DMS 273 (cell line): ENCODE data around the gene EDA.

Experiments used
- DNase-seq: peaks from one replicate; lab custom pipeline; 2025; ENCODE audit not compliant: unreplicated experiment; lab: John Stamatoyannopoulos, UW

The EDA gene

DNA sequence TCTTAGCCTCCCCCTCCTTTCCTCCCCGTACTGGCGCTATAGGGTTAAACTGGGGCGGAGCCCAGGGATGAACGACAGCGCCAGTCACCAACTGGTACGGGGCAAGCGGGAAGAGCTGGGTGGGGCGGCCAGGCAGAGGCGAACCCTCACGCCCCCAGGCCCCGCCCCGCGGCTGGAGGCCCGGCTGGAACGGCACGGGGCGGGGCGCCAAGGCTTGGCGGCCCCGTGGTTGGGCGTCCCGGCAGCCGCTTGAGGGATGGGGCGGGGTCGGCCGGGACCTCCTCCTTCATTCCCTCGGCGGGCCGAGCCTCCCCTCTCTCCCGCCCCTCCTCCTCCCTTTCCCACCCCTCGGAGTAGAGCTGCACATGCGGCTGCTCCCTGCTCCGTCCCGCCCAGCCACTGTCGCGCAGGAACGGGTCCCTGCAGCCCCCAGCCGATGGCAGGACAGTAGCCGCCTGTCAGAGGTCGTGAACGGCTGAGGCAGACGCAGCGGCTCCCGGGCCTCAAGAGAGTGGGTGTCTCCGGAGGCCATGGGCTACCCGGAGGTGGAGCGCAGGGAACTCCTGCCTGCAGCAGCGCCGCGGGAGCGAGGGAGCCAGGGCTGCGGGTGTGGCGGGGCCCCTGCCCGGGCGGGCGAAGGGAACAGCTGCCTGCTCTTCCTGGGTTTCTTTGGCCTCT lies at the start of gene EDA:
EDA (plus strand) TSS at position 335 of the 678 bp plus-strand sequence.
- peak; percentile 98 for DNase-seq

DNA sequence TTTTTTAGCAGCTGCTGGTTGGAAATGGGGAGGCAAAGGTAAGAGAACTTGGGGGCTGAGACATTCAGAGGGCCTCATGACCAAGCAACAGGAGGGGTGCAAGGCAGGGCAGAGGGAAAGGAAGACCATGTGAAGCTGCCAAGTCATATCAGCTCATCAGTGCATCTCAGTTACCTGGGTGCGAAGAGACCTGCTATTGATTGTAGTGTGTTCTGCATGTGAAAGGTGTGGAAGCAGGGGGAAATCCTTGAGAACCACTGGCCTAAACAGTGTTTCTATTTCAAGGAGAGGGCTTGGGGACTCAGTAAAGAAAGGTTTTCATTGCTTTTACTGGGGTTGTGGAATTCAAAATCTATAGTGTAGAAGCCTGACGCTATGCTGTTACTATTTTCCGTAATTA lies 47.1 kb upstream of the EDA start:
- no peak for DNase-seq

DNA sequence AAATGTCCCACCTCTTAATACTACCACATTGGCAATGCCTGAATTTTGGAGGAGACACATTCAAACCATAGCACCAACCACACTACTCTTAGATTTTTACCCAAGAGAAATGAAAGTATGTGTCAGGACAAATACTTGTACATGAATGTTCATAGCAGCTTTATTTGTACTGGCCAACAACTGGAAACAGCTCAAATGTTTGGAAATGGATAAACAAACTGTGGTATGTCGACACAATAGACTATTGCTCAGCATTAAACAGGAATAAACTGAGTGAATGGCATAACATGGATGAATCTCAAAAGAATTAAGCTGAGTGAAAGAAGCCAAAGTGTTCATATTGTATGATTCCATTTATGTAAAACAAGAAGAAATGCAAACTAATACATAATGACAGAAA lies 18.5 kb upstream of the EDA start:
- DNase-seq, result no peak

DNA sequence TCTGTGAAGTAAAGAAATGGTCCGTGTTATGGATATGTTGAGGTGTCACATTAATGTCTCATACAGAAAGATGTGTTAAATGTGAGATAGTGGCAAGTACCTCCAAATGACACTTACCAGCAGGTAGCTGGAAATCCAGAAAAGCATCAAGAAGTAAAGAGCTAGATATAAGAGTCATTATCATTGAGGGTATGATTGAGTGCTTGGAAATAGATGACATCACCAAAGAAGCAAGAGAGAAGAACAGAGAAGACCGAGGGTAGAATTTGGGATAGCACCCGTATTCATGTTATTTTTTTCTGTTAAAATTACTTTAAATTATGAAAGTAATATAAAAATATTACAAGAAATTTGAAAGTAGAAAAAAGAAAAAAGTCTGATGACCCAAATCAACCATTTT lies 15.7 kb upstream of the EDA start:
- no peak for DNase-seq

DNA sequence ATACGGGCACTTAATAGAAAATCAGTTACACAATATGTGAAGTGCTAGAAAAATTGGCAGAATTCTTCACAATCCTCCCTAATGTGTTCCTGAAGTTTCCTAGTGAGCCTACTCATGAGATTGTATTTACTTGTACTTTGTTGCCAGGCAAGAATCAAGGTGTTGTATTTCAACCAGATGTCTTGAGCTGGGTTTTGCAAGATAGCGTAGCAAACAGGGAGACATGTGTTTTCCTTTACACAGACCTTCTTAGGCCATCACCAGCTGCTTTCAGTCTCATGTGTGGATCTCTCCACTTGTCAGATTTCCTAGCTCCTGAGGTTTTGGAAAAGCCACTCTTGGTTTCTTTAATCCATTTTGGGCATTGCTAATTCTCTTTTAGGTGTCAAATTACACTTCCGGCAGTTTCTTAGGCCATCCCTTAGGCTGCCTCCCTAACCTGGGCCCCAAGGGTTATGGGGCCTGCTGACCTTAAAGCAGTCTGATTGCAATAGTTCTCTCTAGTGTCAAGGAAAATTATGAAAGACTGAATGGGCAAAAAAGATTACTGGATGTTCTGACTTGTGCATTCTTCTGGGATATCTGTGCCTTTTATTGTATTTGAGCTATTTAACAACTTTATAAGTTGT lies 12.2 kb upstream of the EDA start:
- peak; percentile 85 for DNase-seq

DNA sequence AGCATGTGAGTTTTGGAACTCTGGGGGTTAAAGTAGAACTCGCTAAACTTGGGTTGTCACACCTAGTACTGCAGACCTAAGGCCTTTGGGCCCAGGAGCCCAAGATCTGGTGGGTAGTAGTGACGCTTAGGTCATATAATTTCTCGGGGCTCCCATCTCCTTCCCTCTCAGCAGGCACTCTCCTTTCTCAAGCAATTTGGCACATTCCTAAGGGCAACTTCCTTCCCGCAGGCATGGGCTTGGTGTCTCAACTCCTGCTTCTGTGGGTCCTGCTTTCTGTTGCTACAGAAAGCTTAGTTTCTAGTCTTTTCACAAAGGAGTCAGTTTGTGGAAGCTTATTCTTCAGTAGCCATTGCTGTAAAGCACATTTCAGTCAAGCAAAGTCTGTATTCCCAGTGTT lies 10.4 kb upstream of the EDA start:
- DNase-seq, result no peak

DNA sequence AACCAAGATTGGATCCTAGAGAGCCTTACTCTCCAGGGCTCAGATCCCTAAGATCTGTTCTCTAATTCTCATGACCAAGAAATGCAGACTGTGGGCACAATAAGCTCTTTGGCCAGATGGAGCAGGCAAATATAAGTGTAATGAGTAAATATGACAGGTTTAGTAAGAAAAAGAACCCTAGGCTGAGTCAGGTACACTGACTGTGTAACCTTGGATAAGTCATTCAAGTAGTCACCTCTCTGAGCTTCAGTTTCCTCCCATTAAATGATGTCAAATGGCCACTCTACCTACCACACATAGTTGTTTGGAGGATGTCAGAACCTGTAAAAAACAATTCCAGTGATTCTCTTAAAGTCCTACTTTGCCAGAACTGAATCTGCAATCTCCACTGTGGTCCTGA lies 8.3 kb upstream of the EDA start:
- DNase-seq, result no peak

DNA sequence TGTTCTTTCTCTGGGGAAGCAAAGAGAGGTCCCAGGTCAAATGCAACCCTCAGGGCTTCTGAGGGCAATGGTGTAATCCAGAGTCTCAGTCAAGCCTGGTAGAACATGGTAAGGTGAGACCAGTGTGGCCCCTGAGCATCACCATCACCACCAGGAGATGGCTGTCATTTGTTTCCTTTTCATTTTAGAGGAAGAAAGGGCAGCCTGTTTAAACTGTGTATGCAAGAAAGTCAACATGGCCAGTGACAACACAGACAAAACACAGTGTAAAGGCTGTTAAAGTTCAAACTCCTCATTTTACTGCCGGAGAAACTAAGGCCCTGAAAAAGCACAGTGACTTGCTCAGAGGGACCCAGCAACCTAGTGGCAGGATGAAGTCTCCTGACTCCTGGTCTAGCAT lies 2.0 kb upstream of the EDA start:
- no peak for DNase-seq

DNA sequence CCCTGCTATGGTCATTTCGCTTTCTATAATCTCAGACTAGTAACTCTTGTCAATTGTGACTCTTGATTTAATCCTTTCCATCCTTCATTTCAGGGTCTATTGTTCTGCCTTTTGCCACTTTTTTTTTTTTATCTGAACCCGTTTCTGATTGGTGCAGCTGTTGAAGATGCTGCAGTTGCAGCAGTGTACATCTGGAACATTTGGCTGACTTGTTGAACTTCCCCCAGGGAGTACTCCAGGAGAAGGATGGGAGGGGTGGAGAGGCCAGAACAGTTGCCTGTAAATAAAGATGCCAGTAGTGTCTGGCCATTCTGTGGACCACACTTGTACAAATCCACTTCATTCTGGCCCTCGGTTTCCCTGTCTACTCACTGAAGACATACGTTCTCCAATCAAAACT lies 1.0 kb upstream of the EDA start:
- peak; percentile 58 for DNase-seq

DNA sequence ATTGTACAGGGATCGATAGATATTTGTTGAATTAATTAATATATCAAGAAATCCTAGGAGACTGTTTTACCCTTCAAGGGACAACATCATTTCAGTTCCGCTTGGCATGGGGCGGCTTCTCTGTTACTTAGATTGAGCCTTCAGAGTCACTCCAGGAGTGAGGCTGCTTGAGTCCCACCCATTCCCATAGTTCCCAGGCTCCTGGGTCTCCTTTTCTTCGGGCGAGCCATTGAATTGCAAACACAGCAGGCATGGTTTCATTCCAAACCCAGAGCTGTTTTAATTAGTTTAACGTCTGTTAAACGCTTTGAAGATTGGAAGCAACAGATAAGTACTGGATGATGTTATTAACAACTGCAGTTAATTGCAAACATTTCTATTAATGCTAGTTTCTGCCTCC lies 571 bp upstream of the EDA start:
- peak; percentile 58 for DNase-seq

DNA sequence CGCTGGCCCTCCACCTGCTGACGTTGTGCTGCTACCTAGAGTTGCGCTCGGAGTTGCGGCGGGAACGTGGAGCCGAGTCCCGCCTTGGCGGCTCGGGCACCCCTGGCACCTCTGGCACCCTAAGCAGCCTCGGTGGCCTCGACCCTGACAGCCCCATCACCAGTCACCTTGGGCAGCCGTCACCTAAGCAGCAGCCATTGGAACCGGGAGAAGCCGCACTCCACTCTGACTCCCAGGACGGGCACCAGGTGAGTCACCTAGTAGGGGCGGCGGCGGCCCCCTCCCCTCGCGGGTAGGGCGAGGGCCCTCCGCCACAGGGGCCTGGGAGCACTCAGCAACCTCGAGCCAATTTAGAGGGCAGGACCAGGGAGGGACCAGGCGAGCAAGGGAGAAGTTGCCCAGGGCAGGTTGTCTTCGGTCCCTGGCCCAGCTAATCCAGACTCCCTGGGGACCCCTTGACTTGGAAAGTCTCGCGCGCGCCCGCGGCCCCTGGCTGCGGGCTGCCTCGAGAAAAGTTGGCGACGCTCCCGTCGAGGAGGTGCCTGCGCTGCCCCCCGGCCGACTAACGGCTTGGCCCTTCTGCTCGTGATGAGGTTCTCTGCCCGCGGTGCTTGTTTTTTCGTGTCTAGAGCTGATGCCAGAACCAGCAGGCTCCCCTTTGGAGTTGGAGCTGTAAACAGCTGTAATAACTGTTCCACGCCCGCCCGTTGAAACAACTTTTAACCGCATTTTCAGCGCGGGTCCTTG lies 717 bp downstream of the EDA start:
- DNase-seq, result peak; percentile 81

DNA sequence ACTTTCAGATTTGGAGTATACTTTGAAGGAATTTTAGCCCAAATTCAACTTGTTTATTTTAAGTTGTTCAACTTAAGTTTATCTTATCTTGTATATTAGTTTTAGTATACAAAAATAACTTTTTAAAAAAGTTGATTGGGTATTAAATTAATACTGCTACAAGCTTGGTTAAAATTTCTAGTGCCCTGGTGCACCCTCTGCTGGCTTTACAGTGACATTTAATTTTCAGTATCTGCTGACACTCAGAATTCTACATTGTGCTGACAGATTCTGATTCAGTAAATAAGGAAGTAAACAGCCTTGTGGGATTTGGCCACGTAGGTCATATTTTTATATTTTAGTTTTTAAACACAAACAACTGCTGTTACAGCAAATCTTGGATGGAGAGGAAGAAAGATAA lies 2.9 kb downstream of the EDA start:
- peak; percentile 60 for DNase-seq

DNA sequence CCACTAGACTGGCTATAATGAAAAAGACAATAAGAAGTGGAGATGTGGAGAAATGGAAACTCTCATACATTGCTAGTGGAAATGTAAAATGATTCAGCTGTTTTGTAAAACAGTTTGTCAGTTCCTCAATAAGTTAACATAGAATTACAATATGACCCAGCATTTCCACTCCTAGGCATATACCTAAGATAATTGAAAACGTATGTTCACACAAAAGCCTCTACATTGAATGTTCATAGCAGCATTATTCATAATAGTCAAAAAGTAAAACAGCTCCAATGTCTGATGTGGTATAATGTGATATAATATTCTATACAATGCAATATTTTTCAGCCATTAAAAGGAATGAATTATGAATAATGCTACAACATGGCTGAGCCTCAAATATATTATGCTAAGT lies 10.2 kb downstream of the EDA start:
- DNase-seq, result no peak

DNA sequence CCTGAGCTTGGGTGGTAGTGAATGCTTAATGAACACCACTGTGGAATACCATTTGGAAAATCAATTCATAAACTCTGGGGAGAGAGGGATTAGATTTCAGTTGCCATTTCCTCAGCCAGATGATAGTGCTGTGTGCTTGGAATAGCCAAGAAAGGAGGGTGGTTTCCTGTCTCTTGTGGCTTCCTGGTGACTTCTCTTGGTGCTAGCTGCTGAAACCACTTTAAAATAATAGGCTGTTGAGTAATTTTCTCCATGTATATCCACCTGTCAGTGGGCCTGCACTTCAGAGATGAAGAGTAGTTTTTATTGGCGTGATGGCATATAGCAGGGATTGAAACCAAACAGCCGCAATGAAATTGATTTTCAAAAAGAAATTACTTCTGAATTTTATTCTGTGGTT lies 11.8 kb downstream of the EDA start:
- no peak for DNase-seq

DNA sequence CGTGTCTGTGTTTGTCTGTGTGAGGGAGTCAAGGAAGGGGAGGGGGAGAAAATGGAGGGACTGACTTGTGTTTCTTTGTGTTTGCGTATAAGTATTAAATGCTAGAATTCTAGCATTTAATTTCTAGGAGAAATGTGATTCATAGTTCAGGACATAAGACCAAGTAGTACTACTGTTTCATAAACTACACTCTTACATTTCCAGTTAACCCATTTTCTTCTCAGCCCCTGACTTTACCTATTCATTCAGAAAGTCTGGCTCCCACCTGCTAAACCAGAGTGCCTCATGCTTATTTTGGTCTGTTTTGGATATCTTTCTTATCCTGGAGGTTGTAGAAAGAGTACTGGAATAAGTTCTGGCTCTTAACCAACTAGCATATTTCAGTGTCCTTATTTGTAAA lies 14.2 kb downstream of the EDA start:
- DNase-seq, result no peak

DNA sequence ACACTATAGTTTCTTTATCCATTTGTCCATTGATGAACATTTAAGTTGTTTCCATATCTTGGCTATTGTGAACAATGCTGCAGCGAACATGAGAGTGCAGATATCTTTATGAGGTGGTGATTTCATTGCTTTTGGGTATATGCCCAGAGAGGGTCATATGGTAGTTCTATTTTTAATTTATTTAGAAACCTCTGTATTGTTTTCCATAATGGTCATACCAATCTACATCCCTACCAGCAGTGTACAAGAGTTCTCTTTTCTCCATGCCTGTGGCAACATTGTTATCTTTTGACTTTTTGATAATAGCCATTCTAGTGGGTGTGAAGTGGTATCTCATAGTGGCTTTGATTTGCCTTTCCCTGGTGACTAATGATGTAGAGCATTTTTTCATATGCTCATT lies 48.8 kb downstream of the EDA start:
- peak; percentile 19 for DNase-seq

DNA sequence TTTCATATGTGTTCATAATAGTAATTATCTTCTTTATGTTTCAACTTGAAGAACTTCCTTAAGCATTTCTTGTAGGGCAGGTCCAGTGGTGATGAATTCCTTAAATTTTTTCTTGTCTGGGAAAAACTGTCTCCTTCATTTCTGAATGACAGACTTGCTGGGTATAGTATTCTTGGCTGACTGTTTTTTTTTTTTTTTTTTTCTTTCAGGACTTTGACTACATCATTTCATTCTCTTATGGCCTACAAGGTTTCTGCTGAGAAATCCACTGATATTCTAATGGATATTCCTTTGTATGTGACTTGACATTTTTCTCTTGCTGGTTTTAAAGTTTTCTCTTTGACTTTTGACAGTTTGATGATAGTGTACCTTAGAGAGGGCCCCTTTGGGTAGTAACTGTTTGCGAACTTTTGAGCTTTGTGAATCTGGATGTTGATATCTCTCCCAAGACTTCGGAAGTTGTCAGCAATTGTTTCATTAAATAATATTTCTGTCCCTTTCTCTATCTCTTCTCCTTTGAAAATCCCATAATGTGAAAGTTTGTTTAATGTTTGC lies 54.2 kb downstream of the EDA start:
- DNase-seq, result peak; percentile 6

DNA sequence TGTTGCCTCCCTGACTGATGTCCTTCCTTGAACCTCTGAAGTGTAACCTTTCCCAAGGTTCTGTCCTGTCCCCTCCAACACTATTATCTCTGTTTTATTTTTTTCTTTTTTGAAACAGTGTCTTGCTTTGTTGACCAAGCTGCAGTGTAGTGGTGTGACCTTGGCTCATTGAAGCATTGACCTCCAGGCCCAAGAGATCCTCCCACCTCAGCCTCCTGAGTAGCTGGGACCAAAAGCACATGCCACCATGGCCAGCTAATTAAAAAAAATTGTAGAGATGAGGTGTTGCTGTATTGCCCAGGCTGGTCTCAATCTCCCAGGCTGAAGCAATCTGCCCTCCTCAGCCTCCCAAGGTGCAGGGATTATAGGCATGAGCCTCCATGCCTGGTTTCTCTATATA lies 59.0 kb downstream of the EDA start:
- no peak for DNase-seq

DNA sequence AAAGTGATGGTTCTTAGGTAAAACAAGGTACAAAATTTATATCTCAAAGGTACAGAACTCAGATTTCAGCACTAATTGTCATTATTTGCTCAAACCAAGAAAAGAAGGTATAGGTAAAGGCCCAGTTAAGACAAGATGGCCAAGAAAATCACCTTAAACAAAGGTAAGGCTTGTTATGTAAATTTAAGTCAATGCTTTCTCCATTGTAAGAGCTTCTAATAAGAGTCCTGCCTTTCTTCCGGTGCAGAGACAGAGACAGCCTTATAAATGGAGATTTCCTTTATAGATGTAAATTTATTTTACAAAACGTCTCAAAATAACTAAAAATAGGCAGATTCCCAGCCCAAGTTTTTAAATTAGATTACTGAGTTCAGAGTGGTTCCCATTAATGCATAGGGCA lies 89.9 kb downstream of the EDA start:
- no peak for DNase-seq

DNA sequence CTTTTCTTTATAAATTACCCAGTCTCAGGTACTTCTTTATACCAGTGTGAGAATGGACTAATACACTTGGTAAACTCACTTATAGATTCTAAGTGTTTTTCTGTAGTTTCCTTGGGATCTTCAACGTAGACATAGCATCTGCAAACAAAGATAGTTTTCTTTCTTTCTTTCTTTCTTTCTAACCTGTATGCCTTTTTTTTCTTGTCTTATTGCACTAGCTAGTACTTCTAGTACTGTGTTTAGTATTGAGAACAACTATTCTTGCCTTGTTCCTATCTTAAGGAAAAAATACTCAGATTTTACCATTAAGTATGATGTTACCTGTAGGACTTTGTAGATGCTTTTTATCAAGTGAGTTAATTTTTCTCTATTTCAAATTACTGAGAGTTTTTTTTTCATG lies 102.2 kb downstream of the EDA start:
- no peak for DNase-seq

DNA sequence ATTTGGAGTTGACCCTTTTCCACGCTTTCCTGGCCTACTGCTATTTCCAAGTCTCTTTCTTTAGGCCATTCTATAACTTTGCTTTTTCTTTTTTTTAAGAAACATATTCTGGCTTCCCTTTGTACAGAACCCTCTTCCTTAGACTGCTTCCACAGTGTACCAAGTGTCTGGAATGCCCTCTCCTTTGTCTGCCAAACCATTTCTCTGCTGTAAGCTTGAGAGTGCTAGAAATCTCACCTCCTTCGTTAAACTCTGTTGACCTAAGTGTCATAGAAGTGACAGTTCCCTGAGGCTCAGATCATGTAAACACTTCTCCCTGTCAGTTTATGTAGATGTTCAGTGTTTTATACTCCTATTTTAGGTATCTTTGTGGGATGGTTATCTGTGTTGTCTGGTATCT lies 108.4 kb downstream of the EDA start:
- DNase-seq, result no peak

DNA sequence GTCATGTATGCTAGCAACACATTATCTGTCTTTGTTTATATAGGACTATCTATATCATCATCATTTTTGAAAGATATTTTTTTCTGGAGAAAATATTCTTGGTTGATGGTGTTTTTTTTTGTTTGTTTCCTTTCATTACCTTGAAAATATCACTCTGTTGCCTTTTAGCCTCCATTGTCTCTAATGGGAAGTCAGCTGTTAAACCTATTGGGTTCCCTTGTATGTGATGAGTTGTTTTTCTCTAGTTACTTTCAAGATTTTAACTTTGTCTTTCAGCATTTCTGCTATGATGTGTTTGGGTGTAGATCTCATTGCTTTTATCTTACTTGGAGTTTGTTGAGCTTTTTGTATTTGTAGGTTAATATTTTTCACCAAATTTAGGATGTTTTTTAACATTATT lies 124.4 kb downstream of the EDA start:
- no peak for DNase-seq
